H9 (cell line): Measurements from ENCODE around the gene RALGDS. TPM values are rescaled to one million over a fixed set of nuclear protein-coding genes. Genes with fewer than 3 reads are reported as not detected.

Experiments used
- DNase-seq: peaks from one replicate; pipeline ENCODE4 v3.0.0-alpha.2; 2017
- H2AFZ ChIP-seq: one replicate; pipeline ENCODE4 v1.6.1; 2013; ENCODE audit warnings: mild to moderate bottlenecking, low read length, control low read depth, moderate library complexity
- H2AK5ac ChIP-seq: 2 replicates; pipeline ENCODE4 v1.6.1; 2013; ENCODE audit warnings: low read length, control low read depth, mixed read lengths; ENCODE audit not compliant: insufficient read length
- H2BK120ac ChIP-seq: one replicate; pipeline ENCODE4 v1.6.1; 2013; ENCODE audit warnings: low read depth, mild to moderate bottlenecking, low read length, control low read depth, inconsistent platforms; ENCODE audit not compliant: poor library complexity, severe bottlenecking
- H2BK12ac ChIP-seq: 2 replicates; pipeline ENCODE4 v1.6.1; 2013; ENCODE audit warnings: low read length, control low read depth, mixed read lengths, low read depth; ENCODE audit not compliant: insufficient read length
- H2BK15ac ChIP-seq: 2 replicates; pipeline ENCODE4 v1.6.1; 2013; ENCODE audit warnings: low read depth, low read length, control low read depth
- H2BK20ac ChIP-seq: one replicate; pipeline ENCODE4 v1.6.1; 2013; ENCODE audit warnings: low read depth, mild to moderate bottlenecking, low read length, control low read depth, inconsistent platforms; ENCODE audit not compliant: poor library complexity, severe bottlenecking
- H2BK5ac ChIP-seq: 2 replicates; pipeline ENCODE4 v1.6.1; 2013; ENCODE audit warnings: low read length, control low read depth, mixed read lengths; ENCODE audit not compliant: insufficient read length
- H3K14ac ChIP-seq: 2 replicates; pipeline ENCODE4 v1.6.1; 2013; ENCODE audit warnings: low read length, control low read depth; ENCODE audit not compliant: insufficient read depth
- H3K18ac ChIP-seq: 2 replicates; pipeline ENCODE4 v1.6.1; 2013; ENCODE audit warnings: low read depth, mild to moderate bottlenecking, mixed read lengths, low read length, control low read depth; ENCODE audit not compliant: insufficient read length
- H3K23ac ChIP-seq: 2 replicates; pipeline ENCODE4 v1.6.1; 2013; ENCODE audit warnings: low read length, control low read depth, mixed read lengths, low read depth; ENCODE audit not compliant: insufficient read length
- H3K23me2 ChIP-seq: 2 replicates; pipeline ENCODE4 v1.6.1; 2013; ENCODE audit warnings: low read depth, mild to moderate bottlenecking, mixed read lengths, low read length, control low read depth; ENCODE audit not compliant: insufficient read length, poor library complexity, severe bottlenecking
- H3K27ac ChIP-seq: 2 replicates; pipeline ENCODE4 v1.5.1; 2013; ENCODE audit warnings: low read length, control low read depth, mixed read lengths, low read depth; ENCODE audit not compliant: insufficient read length
- H3K27me3 ChIP-seq: 2 replicates; pipeline ENCODE4 v1.6.1; 2013; ENCODE audit warnings: low read length, control low read depth, inconsistent platforms; ENCODE audit not compliant: insufficient read depth
- H3K4ac ChIP-seq: 2 replicates; pipeline ENCODE4 v1.6.1; 2013; ENCODE audit warnings: low read depth, mild to moderate bottlenecking, control low read depth, inconsistent platforms, low read length, moderate library complexity
- H3K4me1 ChIP-seq: 2 replicates; pipeline ENCODE4 v1.6.1; 2013; ENCODE audit warnings: low read length, control low read depth, inconsistent platforms; ENCODE audit not compliant: insufficient read depth
- H3K4me2 ChIP-seq: 2 replicates; pipeline ENCODE4 v1.6.1; 2013; ENCODE audit warnings: low read length, control low read depth, mixed read lengths; ENCODE audit not compliant: insufficient read length, insufficient read depth
- H3K56ac ChIP-seq: 2 replicates; pipeline ENCODE4 v1.6.1; 2013; ENCODE audit warnings: low read depth, mild to moderate bottlenecking, mixed read lengths, low read length, control low read depth; ENCODE audit not compliant: insufficient read length
- H3K79me1 ChIP-seq: 2 replicates; pipeline ENCODE4 v1.6.1; 2013; ENCODE audit warnings: low read depth, mild to moderate bottlenecking, moderate library complexity, low read length, control low read depth, inconsistent platforms; ENCODE audit not compliant: insufficient read depth, poor library complexity, severe bottlenecking
- H3K79me2 ChIP-seq: 2 replicates; pipeline ENCODE4 v1.6.1; 2013; ENCODE audit warnings: low read length, control low read depth, inconsistent platforms; ENCODE audit not compliant: insufficient read depth
- H3K9ac ChIP-seq: 2 replicates; pipeline ENCODE4 v1.6.1; 2013; ENCODE audit warnings: low read length, control low read depth, mixed read lengths; ENCODE audit not compliant: insufficient read length; ENCODE audit errors: extremely low read depth
- H3K9me3 ChIP-seq: one replicate; pipeline ENCODE4 v1.6.1; 2013; ENCODE audit warnings: low read depth, low read length, inconsistent platforms; ENCODE audit not compliant: control insufficient read depth
- H3T11ph ChIP-seq: one replicate; pipeline ENCODE4 v1.6.1; 2013; ENCODE audit warnings: mild to moderate bottlenecking, low read length, control low read depth, inconsistent platforms
- H4K20me1 ChIP-seq: one replicate; pipeline ENCODE4 v1.6.1; 2013; ENCODE audit not compliant: control insufficient read depth, insufficient read length, insufficient read depth
- H4K5ac ChIP-seq: 2 replicates; pipeline ENCODE4 v1.6.1; 2013; ENCODE audit warnings: low read depth, mild to moderate bottlenecking, mixed read lengths, low read length, control low read depth; ENCODE audit not compliant: insufficient read length
- H4K8ac ChIP-seq: replicated peaks from 2 replicates; pipeline ENCODE4 v1.6.1; 2013; ENCODE audit warnings: low read length, control low read depth, mixed read lengths, low read depth; ENCODE audit not compliant: insufficient read length
- H4K91ac ChIP-seq: 2 replicates; pipeline ENCODE4 v1.6.1; 2013; ENCODE audit warnings: low read depth, mild to moderate bottlenecking, moderate library complexity, mixed read lengths, low read length, control low read depth; ENCODE audit not compliant: insufficient read length
- H3K27ac Mint-ChIP-seq, 3 experiments: 2 replicates in 2 of 3; 3 replicates in 1 of 3; pipeline ENCODE4 v1.8.0; 2020 to 2021; ENCODE audit warnings: mixed read lengths in 3 of 3, mild to moderate bottlenecking in 1 of 3, moderate library complexity in 1 of 3
- H3K27me3 Mint-ChIP-seq: 2 replicates; pipeline ENCODE4 v1.8.0; 2021; ENCODE audit warnings: low read depth, mild to moderate bottlenecking, moderate library complexity, mixed read lengths
- H3K36me3 Mint-ChIP-seq, 3 experiments: 2 replicates in 2 of 3; 3 replicates in 1 of 3; pipeline ENCODE4 v1.8.0; 2020 to 2021; ENCODE audit warnings: low read depth in 3 of 3, mixed read lengths in 3 of 3; ENCODE audit not compliant: insufficient read depth in 1 of 3
- H3K4me1 Mint-ChIP-seq, 2 experiments: 2 replicates each; pipeline ENCODE4 v1.8.0; 2020; ENCODE audit warnings: mixed read lengths in 2 of 2
- H3K4me3 Mint-ChIP-seq, 2 experiments: 2 replicates in 1 of 2; 3 replicates in 1 of 2; pipeline ENCODE4 v1.8.0; 2020 to 2021; ENCODE audit warnings: mild to moderate bottlenecking in 2 of 2, mixed read lengths in 2 of 2, moderate library complexity in 1 of 2
- H3K9me3 Mint-ChIP-seq, 2 experiments: 2 replicates in 1 of 2; 3 replicates in 1 of 2; pipeline ENCODE4 v1.8.0; 2020; ENCODE audit warnings: mild to moderate bottlenecking in 2 of 2, mixed read lengths in 2 of 2, moderate library complexity in 1 of 2
- WGBS: extraction: QIAGEN DNeasy Blood & Tissue Kit; methylation state at CpG from one replicate; pipeline ENCODE4 v1.1.7; 2013; ENCODE audit warnings: missing lambda C conversion rate, low lambda C conversion rate, mixed read lengths; ENCODE audit not compliant: insufficient read length; ENCODE audit errors: extremely low coverage; 5-methylcytosine and 5-hydroxymethylcytosine counted together
- total RNA-seq: library from RNA; stranded (reverse); gene quantifications from 2 replicates; pipeline ENCODE4 v1.2.1, GENCODE V29; 2021
- TF ChIP-seq, protein P1 (sequence below): fragments of 200-600 bp; sonication (generic); conservative IDR thresholded peaks from 3 replicates; pipeline ENCODE4 v1.8.0; 2021; ENCODE audit warnings: antibody characterized with exemption, mild to moderate bottlenecking

The RALGDS gene
- total RNA-seq, 1 experiment from 2014 or later = 21.3 TPM

- Histone ChIP-seq H2BK20ac (no peak overlapping the region), H2BK120ac (no peak overlapping the region), H4K91ac (no peak overlapping the region), H4K20me1 (no peaks in the 10 kb centered on the region), H3K79me1 (no peaks in the 10 kb centered on the region), H3K4ac (no peak overlapping the region), H3K9ac (no peak overlapping the region), H3K4me1 (no peaks in the 10 kb centered on the region), H3K23ac (no peak overlapping the region), H2AK5ac (no peak overlapping the region), H3K23me2 (no peaks in the 10 kb centered on the region), H3K4me2 (no peak overlapping the region), H3K27me3 (no peaks in the 10 kb centered on the region), H3K14ac (no peak overlapping the region), H2BK5ac (no peak overlapping the region), H3K18ac (no peak overlapping the region), H2BK12ac (no peak overlapping the region), H2BK15ac (no peak overlapping the region), H3T11ph (no peak overlapping the region), H3K9me3 (no peaks in the 10 kb centered on the region), H4K8ac (no peak overlapping the region), H4K5ac (no peak overlapping the region), H3K79me2 (no peaks in the 10 kb centered on the region), H2AFZ (no peak overlapping the region), H3K56ac (no peak overlapping the region), H3K27ac (no peak overlapping the region)
- Mint-ChIP-seq H3K27me3 (no peaks in the 10 kb centered on the region), H3K4me1 (peaks cover 2 to 3% of the 10 kb centered on the region in 2 experiments; a peak in 3 of 4 replicates), H3K4me3 (no peak overlapping the region), H3K36me3 (peaks cover 3 to 7% (median 3%) of the 10 kb centered on the region in 3 experiments; a peak in 4 of 7 replicates), H3K9me3 (no peaks in the 10 kb centered on the region), H3K27ac (peak overlapping the region in 1 of 3 experiments; percentile 70; a peak in 1 of 7 replicates)
- TF ChIP-seq, protein P1, sequence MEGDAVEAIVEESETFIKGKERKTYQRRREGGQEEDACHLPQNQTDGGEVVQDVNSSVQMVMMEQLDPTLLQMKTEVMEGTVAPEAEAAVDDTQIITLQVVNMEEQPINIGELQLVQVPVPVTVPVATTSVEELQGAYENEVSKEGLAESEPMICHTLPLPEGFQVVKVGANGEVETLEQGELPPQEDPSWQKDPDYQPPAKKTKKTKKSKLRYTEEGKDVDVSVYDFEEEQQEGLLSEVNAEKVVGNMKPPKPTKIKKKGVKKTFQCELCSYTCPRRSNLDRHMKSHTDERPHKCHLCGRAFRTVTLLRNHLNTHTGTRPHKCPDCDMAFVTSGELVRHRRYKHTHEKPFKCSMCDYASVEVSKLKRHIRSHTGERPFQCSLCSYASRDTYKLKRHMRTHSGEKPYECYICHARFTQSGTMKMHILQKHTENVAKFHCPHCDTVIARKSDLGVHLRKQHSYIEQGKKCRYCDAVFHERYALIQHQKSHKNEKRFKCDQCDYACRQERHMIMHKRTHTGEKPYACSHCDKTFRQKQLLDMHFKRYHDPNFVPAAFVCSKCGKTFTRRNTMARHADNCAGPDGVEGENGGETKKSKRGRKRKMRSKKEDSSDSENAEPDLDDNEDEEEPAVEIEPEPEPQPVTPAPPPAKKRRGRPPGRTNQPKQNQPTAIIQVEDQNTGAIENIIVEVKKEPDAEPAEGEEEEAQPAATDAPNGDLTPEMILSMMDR = no peak
- no peak for DNase-seq
- no CpG with 5 or more reads among the region's 11 CpGs for WGBS
Measured at GRCh38 chr9:133067006-133067405, 54.0 kb downstream of the RALGDS start.
